Activated T-helper 17 cell treated with anti-CD3 and anti-CD28 coated beads, Interleukin-2, amount 50 U/mL, for 72 hours (primary cell): Measurements from ENCODE around the gene LLGL2. TPM values are rescaled to one million over a fixed set of nuclear protein-coding genes. Genes with fewer than 3 reads are reported as not detected.
A peak's percentile ranks its signal among the peaks of the same experiment; 100 is the strongest.

Experiments used
- ATAC-seq: fragments of 150-1000 bp; cut with Tn5 transposase; replicated peaks from 2 replicates; pipeline ENCODE4 v1.10.0; 2021; ENCODE audit warnings: mild to moderate bottlenecking, moderate library complexity
- H3K27ac Mint-ChIP-seq: one replicate; pipeline ENCODE4 v1.8.0; 2022; ENCODE audit warnings: mixed read lengths
- H3K27me3 Mint-ChIP-seq: one replicate; pipeline ENCODE4 v1.8.0; 2022; ENCODE audit warnings: mixed read lengths
- H3K36me3 Mint-ChIP-seq: one replicate; pipeline ENCODE4 v1.8.0; 2022; ENCODE audit warnings: low read depth, mild to moderate bottlenecking, mixed read lengths
- H3K4me1 Mint-ChIP-seq: one replicate; pipeline ENCODE4 v1.8.0; 2022; ENCODE audit warnings: mixed read lengths
- H3K4me3 Mint-ChIP-seq: one replicate; pipeline ENCODE4 v1.8.0; 2022; ENCODE audit warnings: mild to moderate bottlenecking, mixed read lengths
- H3K9me3 Mint-ChIP-seq: one replicate; pipeline ENCODE4 v1.8.0; 2022; ENCODE audit warnings: mixed read lengths
- total RNA-seq, 2 donors: library from RNA; stranded (reverse); gene quantifications; one replicate each; pipeline ENCODE4 v1.2.3, GENCODE V29; 2022

Gene LLGL2
- total RNA-seq, 2 donors from 2014 or later: 16.7 to 24.1 TPM

DNA sequence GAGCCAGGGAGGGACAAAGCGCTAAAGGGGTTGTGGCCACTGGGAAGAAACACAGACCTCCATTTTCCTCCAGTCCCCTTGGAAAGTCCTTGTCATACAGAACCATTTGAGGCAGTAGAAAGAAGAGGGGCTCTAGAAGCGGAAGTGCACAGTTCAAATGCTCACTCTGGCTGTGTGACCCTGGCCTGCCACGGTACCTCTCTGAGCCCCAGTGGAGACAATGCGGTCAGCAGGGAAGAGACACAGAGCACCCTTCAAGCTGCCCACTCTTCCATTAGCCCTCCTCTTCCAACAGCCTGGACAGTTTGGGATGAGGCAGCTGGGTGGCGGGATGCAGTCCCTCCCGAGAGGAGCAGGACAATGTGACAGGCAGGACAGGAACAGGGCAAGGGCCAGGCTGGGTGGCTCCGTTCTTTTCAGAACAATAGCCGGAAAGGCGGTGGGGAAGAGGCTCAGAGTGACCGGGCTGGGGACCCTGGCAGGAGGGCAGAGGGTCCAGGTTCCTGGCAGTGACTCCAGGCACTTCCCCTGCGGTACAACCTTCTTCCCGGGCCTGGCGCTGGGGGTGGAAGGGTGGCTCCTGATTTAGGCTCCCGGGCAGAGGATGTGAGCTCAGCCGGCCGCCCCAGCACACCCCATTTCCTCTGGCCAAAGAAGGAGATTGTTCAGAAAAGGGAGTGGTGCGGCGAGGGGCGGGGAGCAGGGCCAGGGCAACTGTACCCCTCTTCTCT is 15.8 kb upstream of the LLGL2 start:
- Mint-ChIP-seq H3K36me3 (no peaks in the 10 kb centered on the region), H3K27me3 (no peaks in the 10 kb centered on the region), H3K27ac (no peak overlapping the region), H3K4me1 (no peaks in the 10 kb centered on the region), H3K9me3 (no peaks in the 10 kb centered on the region), H3K4me3 (no peak overlapping the region)
- ATAC-seq: no peak

DNA sequence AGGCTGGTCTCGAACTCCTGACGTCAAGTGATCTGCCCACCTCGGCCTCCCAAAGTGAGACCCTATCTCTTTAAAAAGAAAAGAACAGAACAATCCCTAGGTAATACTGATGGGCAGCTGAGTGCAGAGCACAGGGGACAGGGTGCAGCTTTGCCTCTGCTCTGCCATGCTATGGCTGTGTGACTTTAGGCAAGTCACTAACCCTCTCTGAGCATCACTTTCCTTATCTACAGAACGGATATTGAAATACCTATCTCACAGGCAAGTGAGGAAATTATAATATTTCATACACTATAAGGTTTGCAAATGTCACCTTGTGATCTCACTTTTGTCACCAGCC is 14.3 kb upstream of the LLGL2 start:
- Mint-ChIP-seq H3K9me3 (no peaks in the 10 kb centered on the region), H3K27me3 (no peaks in the 10 kb centered on the region), H3K4me3 (no peak overlapping the region), H3K27ac (no peak overlapping the region), H3K4me1 (no peaks in the 10 kb centered on the region), H3K36me3 (no peaks in the 10 kb centered on the region)
- ATAC-seq: no peak

DNA sequence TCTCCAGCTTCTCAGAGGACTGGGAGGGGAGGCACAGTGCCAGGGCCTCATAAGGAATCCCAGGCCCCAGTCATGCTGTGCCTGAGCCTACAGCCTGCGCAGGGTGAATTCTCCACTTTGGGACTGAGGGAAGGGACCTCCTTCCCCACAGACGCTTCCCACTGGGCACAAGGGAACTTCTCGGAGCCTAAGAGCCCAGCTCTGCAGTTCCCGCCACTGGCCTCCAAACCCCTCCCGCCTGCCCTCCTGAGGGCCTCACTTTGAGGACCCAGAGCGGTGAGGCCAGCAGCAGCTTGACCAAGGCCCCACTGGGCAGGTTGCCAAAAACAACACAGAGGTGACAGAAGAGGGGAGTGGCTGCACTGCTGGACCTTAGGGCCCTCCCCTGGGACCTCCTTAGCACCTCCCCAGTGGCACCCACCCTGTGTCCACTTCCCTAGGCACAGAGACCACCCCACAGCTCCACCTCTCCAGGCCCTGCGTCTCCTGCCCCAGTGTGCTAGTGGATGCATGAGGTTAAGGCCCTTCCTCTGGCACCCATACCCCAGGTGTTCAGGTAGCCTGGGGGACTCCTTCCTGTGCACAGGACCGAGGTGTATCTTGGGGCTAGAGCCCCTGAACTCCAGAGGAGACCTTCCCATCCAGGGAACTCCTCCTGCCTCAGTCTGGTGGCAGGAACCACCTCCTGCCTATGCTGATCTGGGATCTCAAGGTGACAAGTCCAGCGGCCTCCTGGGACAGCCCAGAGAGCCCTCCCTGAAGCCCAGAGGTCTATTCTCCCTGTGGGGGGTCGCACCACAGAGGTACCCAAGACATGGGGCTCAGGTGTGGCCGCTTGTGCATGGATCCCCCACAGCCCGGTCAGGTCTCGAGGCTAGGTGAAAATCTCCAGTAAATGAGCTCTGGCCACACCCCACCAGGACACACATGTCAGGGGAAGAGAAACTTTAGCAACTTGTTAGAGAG is 13.6 kb upstream of the LLGL2 start:
- Mint-ChIP-seq H3K27ac (no peak overlapping the region), H3K4me1 (no peaks in the 10 kb centered on the region), H3K4me3 (no peak overlapping the region), H3K27me3 (no peaks in the 10 kb centered on the region), H3K9me3 (no peaks in the 10 kb centered on the region), H3K36me3 (no peaks in the 10 kb centered on the region)
- ATAC-seq: no peak

DNA sequence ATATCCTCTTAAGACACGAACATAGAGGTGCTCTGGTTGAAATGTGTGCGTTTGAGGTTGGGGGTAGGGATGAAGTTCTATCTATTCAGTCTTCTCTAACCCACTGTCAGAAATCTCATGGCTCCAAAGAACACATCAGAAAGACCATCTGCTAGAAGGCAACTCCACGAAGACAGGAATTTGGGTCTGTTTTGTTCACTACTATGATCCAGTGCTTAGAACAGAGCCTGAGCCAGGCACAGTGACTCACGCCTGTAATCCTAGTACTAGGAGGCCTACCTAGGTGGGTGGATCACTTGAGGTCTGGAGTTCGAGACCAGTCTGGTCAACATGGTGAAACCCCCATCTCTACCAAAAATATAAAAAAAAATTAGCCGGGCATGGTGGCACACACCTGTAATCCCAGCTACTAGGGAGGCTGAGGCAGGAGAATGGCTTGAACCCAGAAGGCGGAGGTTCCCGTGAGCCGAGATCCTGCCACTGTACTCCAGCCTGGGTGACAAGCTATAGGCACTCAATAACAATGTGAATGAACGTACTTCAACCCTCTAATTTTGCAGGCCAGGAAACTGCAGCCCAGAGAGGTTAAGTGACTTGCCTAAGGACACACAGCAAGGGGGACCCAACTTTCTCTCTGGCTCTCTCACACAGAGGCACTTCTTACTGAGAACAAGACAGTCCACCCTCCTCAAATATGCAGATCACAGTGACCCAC is 12.4 kb upstream of the LLGL2 start:
- Mint-ChIP-seq H3K36me3 (peaks cover 7% of the 10 kb centered on the region), H3K9me3 (no peaks in the 10 kb centered on the region), H3K27ac (no peak overlapping the region), H3K27me3 (no peaks in the 10 kb centered on the region), H3K4me1 (peaks cover 7% of the 10 kb centered on the region), H3K4me3 (peak overlapping the region; percentile 10)
- ATAC-seq: no peak

DNA sequence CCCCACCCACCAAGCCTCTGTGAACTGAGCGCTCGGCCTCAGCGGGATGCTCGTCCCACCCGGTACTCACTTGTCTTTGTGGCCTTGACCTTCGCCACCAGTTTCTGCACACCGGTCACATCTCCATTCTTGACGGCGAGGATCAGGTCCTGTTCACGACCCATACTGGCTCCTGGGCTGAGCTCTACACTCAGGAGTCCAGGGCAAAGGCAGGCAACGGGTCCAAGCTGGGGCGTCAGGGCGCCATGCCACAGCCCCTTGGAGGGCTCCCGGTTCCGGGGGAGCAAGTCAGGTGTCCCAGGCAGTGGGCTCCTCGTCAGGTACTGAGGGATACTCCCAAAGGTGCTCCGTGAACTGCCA is 11.9 kb upstream of the LLGL2 start:
- peak overlapping the region; percentile 10 for H3K4me3 Mint-ChIP-seq
- H3K36me3 Mint-ChIP-seq: peaks cover 13% of the 10 kb centered on the region
- no peak overlapping the region for H3K27ac Mint-ChIP-seq
- H3K27me3 Mint-ChIP-seq: no peaks in the 10 kb centered on the region
- no peaks in the 10 kb centered on the region for H3K9me3 Mint-ChIP-seq
- peaks cover 13% of the 10 kb centered on the region for H3K4me1 Mint-ChIP-seq
- no peak for ATAC-seq

DNA sequence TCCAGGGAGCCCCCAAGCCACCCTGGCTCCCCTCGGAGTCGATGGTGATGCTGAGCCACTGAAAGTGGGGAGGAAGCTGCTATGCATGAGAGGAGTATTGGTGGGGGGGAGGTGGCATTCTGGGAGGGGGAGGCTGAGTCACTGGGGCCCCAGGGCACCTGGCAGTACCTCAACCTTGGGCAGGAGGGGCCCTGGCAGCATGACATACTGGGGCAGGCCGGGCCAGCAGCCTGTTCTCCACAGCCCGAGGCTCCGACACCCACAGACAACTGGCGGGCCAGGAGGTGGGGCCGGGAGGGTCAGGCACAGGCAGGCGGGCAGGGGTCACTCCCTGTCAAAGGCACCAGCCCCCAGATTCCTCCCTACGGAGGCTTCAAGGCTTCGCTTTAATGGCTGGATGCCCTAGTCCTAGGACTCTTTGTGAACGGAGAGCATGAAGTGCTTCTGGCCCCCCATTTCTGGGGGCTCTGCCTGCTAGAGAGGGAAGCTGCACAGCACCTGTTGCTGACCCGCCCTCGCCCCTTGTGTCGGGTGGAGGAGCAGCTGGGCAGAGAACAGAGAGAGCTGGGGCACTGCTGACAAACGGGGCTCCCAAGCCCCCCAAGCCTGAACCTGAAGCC is 11.1 kb upstream of the LLGL2 start:
- H3K27ac Mint-ChIP-seq: no peak overlapping the region
- peaks cover 15% of the 10 kb centered on the region for H3K4me1 Mint-ChIP-seq
- H3K4me3 Mint-ChIP-seq: peak overlapping the region; percentile 10
- H3K36me3 Mint-ChIP-seq: peaks cover 21% of the 10 kb centered on the region
- H3K27me3 Mint-ChIP-seq: no peaks in the 10 kb centered on the region
- no peak for ATAC-seq
- H3K9me3 Mint-ChIP-seq: no peaks in the 10 kb centered on the region

DNA sequence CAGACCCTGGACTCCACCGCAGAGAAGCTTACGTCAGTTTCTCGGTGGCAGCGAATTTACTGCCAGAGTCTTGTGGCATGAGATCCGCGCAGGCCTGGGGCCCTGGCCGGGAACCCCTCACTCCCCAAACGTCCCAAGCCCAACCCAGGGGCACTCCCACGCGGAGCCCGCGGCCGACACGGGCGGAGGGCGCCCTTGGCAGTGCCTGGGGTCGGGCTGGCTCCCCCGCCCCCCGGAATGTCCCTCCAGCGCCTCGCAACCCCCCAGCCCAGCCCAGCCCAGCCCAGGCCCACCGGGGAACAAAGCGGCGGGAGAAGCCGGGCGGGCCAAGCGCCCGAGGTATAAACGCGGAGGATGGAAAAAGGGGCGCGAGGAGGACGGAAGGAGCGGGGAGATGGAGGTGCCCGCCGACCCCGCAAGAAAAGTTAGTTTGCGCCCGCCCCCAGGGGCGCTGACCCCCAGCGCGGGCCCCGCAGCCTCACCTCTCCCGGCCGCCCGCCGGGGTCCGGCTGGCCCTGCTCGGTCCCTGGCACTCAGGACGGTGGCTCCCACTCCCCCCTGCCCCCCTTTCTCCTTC is 10.5 kb upstream of the LLGL2 start:
- ATAC-seq: peak; percentile 0
- H3K27ac Mint-ChIP-seq: no peak overlapping the region
- H3K27me3 Mint-ChIP-seq: no peaks in the 10 kb centered on the region
- H3K4me1 Mint-ChIP-seq: peaks cover 15% of the 10 kb centered on the region
- peak overlapping the region; percentile 68 for H3K4me3 Mint-ChIP-seq
- no peaks in the 10 kb centered on the region for H3K9me3 Mint-ChIP-seq
- peaks cover 27% of the 10 kb centered on the region for H3K36me3 Mint-ChIP-seq

DNA sequence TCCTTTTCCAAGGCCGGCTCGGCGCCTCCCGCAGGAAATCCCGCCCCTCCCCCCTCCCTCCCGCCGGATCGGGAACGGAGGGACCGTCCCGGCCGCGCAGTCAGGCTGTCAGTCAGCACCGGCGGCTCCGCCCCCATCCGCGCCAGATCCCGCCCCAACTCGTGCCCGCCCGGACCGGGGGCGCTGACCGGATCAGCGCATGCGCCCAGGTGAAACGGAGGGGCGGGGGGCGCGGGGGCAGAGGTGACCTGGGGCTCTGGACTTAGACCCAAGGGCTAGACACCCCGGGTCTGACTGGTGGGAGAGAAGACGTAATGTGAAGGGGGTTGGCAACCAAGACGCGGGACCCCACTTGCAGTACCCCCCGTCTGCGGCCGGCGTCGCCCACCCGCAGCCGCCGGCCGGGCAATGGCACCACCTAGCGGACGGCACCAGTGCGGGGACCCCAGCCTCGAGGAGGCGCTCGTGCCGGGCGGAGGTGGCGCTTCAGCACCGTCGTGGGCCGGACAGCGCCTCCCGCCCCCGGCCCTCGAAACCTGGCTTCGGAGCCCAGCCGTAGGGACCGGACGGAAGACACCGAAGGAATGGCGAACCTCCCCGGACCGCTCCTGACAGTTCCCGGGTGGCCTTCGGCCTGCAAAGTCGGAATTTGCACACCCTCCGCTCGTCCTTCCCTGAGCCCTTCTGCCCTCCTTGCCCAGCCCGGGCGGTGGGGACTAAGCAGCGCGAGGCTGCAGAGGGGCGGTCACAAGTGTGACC is 9.8 kb upstream of the LLGL2 start, which contains the start of gene CASKIN2:
CASKIN2 (minus strand) TSS at position 42 of the 759 bp plus-strand sequence. CDS start 1,733 bp downstream, outside the sequence.
- H3K27ac Mint-ChIP-seq: no peak within 1 kb of the TSS

DNA sequence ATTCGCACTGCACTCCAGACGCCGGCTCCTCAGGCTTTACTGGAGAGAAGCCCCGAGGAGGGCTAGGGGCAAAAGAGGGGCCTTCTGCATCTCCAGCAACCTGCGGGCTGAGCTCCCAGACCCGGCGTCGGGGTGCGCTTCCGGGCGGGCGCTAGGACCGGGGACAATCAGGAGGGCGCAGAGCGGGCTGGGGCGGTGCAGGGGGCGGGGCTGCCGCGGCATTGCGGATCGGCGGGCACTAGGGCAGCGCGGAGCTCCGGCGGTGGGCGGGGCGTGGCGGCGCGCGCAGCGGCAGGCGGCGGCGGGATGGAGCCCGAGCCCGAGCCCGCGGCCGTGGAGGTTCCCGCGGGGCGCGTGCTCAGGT is 9.3 kb upstream of the LLGL2 start, which contains the start of gene TSEN54:
TSEN54 (plus strand) TSS at position 274 of the 364 bp plus-strand sequence; CDS start at position 307, 33 bp downstream.
- no peaks in the 10 kb centered on the region for H3K27me3 Mint-ChIP-seq
- H3K36me3 Mint-ChIP-seq: peaks cover 36% of the 10 kb centered on the region
- H3K27ac Mint-ChIP-seq: peak within 1 kb of the TSS; percentile 15
- H3K4me3 Mint-ChIP-seq: peak within 1 kb of the TSS; percentile 68
- ATAC-seq: peak; percentile 93
- peaks cover 15% of the 10 kb centered on the region for H3K4me1 Mint-ChIP-seq
- H3K9me3 Mint-ChIP-seq: no peaks in the 10 kb centered on the region

More for the DNA sequence above, 9.8 kb upstream of the LLGL2 start, which contains the start of gene CASKIN2:
- peak; percentile 57 for ATAC-seq
- Mint-ChIP-seq H3K36me3 (peaks cover 30% of the 10 kb centered on the region), H3K4me1 (peaks cover 15% of the 10 kb centered on the region), H3K9me3 (no peaks in the 10 kb centered on the region), H3K4me3 (peak within 1 kb of the TSS; percentile 68), H3K27me3 (no peaks in the 10 kb centered on the region)

DNA sequence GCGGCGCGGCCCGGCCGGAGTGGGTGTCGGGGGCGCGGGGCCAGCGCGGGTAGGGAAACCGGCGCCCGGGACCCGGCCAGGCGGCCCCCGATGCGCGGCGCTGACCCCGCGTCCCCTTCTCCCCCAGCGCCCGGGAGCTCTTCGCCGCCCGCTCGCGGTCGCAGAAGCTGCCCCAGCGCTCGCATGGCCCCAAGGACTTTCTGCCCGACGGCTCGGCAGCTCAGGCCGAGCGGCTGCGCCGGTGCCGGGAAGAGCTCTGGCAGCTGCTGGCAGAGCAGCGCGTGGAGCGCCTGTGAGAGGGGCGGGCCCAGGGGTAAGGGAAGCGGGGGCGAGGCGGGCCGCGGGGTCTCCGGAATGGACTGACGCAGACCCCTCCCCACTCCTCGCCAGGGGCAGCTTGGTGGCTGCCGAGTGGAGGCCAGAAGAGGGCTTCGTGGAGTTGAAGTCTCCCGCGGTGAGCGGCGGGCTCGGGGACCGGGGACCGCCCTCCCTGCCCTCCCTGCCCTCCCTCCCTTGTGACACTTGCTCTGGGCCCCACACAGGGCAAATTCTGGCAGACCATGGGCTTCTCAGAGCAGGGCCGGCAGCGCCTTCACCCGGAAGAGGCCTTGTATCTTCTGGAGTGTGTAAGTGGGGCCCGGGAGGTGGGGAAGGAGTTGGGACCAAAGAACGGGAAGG is 8.7 kb upstream of the LLGL2 start:
- no peaks in the 10 kb centered on the region for H3K27me3 Mint-ChIP-seq
- peaks cover 38% of the 10 kb centered on the region for H3K36me3 Mint-ChIP-seq
- ATAC-seq: peak; percentile 21
- H3K27ac Mint-ChIP-seq: peak overlapping the region; percentile 15
- no peaks in the 10 kb centered on the region for H3K9me3 Mint-ChIP-seq
- peaks cover 15% of the 10 kb centered on the region for H3K4me1 Mint-ChIP-seq
- H3K4me3 Mint-ChIP-seq: peak overlapping the region; percentile 68

DNA sequence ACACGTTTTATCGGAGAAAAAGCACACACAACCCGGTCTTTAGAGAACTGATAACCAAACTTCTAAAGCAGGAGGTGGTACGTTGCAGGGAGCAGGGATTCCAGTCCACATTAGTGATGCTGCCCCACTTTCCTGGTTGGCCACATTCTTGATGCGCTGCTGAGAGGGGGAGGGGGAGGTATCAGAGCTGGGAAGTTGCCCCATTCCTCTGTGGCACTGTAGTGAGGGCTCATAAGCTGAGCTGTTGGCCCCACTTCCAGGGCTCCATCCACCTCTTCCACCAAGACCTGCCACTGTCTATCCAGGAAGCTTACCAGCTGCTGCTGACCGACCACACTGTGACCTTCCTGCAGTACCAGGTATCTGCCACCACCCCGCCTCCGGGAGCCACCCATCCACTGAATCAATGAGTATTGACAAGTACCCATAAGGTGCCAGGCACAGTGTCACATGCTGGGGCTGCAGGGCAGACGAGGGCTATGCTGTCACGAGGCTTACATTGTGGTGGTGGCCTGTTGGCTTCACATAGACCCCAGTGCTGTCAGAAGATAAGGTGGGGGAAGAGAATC is 8.1 kb upstream of the LLGL2 start:
- Mint-ChIP-seq H3K4me3 (peak overlapping the region; percentile 68), H3K9me3 (no peaks in the 10 kb centered on the region), H3K4me1 (peaks cover 15% of the 10 kb centered on the region), H3K27me3 (no peaks in the 10 kb centered on the region), H3K36me3 (peaks cover 43% of the 10 kb centered on the region), H3K27ac (peak overlapping the region; percentile 15)
- no peak for ATAC-seq

DNA sequence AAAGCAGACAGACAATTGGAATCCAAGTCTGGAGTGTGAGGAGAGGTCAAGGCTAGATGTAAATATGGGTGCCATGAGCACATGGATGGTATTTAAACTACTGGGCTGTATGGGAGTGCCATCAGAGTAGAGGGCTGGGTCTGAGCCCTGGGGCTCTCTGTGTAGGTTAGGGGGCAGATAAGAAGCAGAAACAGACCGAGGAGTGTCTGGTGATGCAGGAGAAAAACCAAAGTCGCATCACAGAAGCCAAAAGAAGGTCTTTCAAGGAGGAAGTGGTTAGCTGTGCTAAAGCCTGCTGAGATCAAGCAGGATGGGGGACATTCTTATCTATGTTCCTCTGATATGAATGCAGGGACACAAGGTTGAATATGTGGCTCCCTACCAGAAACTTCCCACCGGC is 7.3 kb upstream of the LLGL2 start:
- Mint-ChIP-seq H3K36me3 (peaks cover 51% of the 10 kb centered on the region), H3K4me3 (peak overlapping the region; percentile 68), H3K27ac (peak overlapping the region; percentile 15), H3K27me3 (no peaks in the 10 kb centered on the region), H3K4me1 (peaks cover 15% of the 10 kb centered on the region), H3K9me3 (no peaks in the 10 kb centered on the region)
- ATAC-seq: no peak
